Neural progenitor cell (in vitro differentiated cells): ENCODE results near the gene CKAP4. TPM values are rescaled to one million over a fixed set of nuclear protein-coding genes. Genes with fewer than 3 reads are reported as not detected.

Source experiments
- DNase-seq: peaks from one replicate; pipeline ENCODE4 v3.0.0-alpha.2; 2016; ENCODE audit warnings: low spot score
- H2AFZ ChIP-seq: fragments of 200-600 bp; sonication (generic); replicated peaks from 2 replicates; pipeline ENCODE4 v1.6.1; 2016; ENCODE audit warnings: antibody characterized with exemption
- H3F3A ChIP-seq: fragments of 200-600 bp; sonication (generic); 2 replicates; pipeline ENCODE4 v1.6.1; 2016; ENCODE audit warnings: antibody characterized with exemption, low read depth
- H3K27ac ChIP-seq: fragments of 200-600 bp; sonication (generic); 2 replicates; pipeline ENCODE4 v1.5.1; 2016; ENCODE audit warnings: mild to moderate bottlenecking
- H3K27me3 ChIP-seq: fragments of 200-600 bp; sonication (generic); 2 replicates; pipeline ENCODE4 v1.6.1; 2016; ENCODE audit warnings: mild to moderate bottlenecking, moderate library complexity
- H3K36me3 ChIP-seq: fragments of 200-600 bp; sonication (generic); 2 replicates; pipeline ENCODE4 v1.5.1; 2016
- H3K4me1 ChIP-seq: fragments of 200-600 bp; sonication (generic); 2 replicates; pipeline ENCODE4 v1.6.1; 2016; ENCODE audit warnings: mixed run types
- H3K4me2 ChIP-seq: fragments of 200-600 bp; sonication (generic); 2 replicates; pipeline ENCODE4 v1.6.1; 2016
- H3K4me3 ChIP-seq: fragments of 200-600 bp; sonication (generic); 2 replicates; pipeline ENCODE4 v1.5.1; 2016
- H3K79me2 ChIP-seq: fragments of 200-600 bp; sonication (generic); 2 replicates; pipeline ENCODE4 v1.6.1; 2016; ENCODE audit warnings: low read depth
- H3K9ac ChIP-seq: fragments of 200-600 bp; sonication (generic); 2 replicates; pipeline ENCODE4 v1.6.1; 2016
- H3K9me3 ChIP-seq: fragments of 200-600 bp; sonication (generic); 2 replicates; pipeline ENCODE4 v1.5.1; 2016; ENCODE audit warnings: low read depth
- H4K20me1 ChIP-seq: fragments of 200-600 bp; sonication (generic); 2 replicates; pipeline ENCODE4 v1.6.1; 2016; ENCODE audit warnings: low read depth
- H3K27ac Mint-ChIP-seq: 3 replicates; pipeline ENCODE4 v1.8.0; 2021; ENCODE audit warnings: mixed read lengths
- H3K27me3 Mint-ChIP-seq: 2 replicates; pipeline ENCODE4 v1.8.0; 2022; ENCODE audit warnings: low read depth, mild to moderate bottlenecking, inconsistent platforms, moderate library complexity, mixed read lengths; ENCODE audit not compliant: insufficient read depth
- H3K36me3 Mint-ChIP-seq: 3 replicates; pipeline ENCODE4 v1.8.0; 2021; ENCODE audit warnings: mixed read lengths
- H3K4me1 Mint-ChIP-seq: 3 replicates; pipeline ENCODE4 v1.8.0; 2021; ENCODE audit warnings: mixed read lengths
- H3K4me3 Mint-ChIP-seq: 3 replicates; pipeline ENCODE4 v1.8.0; 2021; ENCODE audit warnings: mild to moderate bottlenecking, moderate library complexity, mixed read lengths
- H3K9me3 Mint-ChIP-seq: 3 replicates; pipeline ENCODE4 v1.8.0; 2020; ENCODE audit warnings: mixed read lengths
- CTCF ChIP-seq: fragments of 200-600 bp; sonication (generic); IDR thresholded peaks from 2 replicates; pipeline ENCODE4 v1.5.1; 2017; ENCODE audit warnings: antibody characterized with exemption, mild to moderate bottlenecking
- EZH2 ChIP-seq: fragments of 200-600 bp; sonication (generic); IDR thresholded peaks from 2 replicates; pipeline ENCODE4 v1.6.1; 2017; ENCODE audit warnings: antibody characterized with exemption, mild to moderate bottlenecking, moderate library complexity
- EZH2phosphoT487 ChIP-seq: fragments of 200-600 bp; sonication (generic); IDR thresholded peaks from 2 replicates; pipeline ENCODE4 v1.6.1; 2017; ENCODE audit warnings: antibody characterized with exemption
- total RNA-seq: library from RNA; depleted of rRNA; stranded (reverse); fragments of >200 nt; gene quantifications from 2 replicates; pipeline ENCODE4 v1.2.3, GENCODE V29; 2015; ENCODE audit warnings: low replicate concordance

The CKAP4 gene
- total RNA-seq, 1 donor from 2014 or later, result 58.7 TPM

- H3K4me3 Mint-ChIP-seq, result no peak overlapping the region
- no peak for TF ChIP-seq EZH2phosphoT487
- TF ChIP-seq EZH2, result no peak
- TF ChIP-seq CTCF, result no peak
- H3K36me3 ChIP-seq, result no peaks in the 10 kb centered on the region
Measured at GRCh38 chr12:106271575-106272505, 24.0 kb upstream of the CKAP4 start.

GRCh38 chr12:106269150-106269771, 21.4 kb upstream of the CKAP4 start:
- H3F3A ChIP-seq, result no peaks in the 10 kb centered on the region
- H3K36me3 ChIP-seq, result no peaks in the 10 kb centered on the region
- no peaks in the 10 kb centered on the region for H3K27me3 ChIP-seq
- H3K27ac ChIP-seq, result no peak overlapping the region
- DNase-seq, result no peak
- H3K9ac ChIP-seq, result no peak overlapping the region
- TF ChIP-seq CTCF (no peak), EZH2phosphoT487 (no peak), EZH2 (no peak)
- Mint-ChIP-seq H3K27me3 (peaks cover 12% of the 10 kb centered on the region), H3K27ac (no peak overlapping the region), H3K4me1 (no peaks in the 10 kb centered on the region), H3K36me3 (no peaks in the 10 kb centered on the region), H3K4me3 (no peak overlapping the region), H3K9me3 (peaks cover 2% of the 10 kb centered on the region)
- no peaks in the 10 kb centered on the region for H3K79me2 ChIP-seq
- H3K4me3 ChIP-seq, result no peak overlapping the region
- H3K4me2 ChIP-seq, result no peak overlapping the region
- no peaks in the 10 kb centered on the region for H4K20me1 ChIP-seq
- H3K4me1 ChIP-seq, result no peaks in the 10 kb centered on the region
- no peaks in the 10 kb centered on the region for H3K9me3 ChIP-seq
- H2AFZ ChIP-seq, result no peak overlapping the region

More at GRCh38 chr12:106271575-106272505, 24.0 kb upstream of the CKAP4 start:
- no peaks in the 10 kb centered on the region for H3K27me3 ChIP-seq
- H2AFZ ChIP-seq, result no peak overlapping the region
- Mint-ChIP-seq H3K36me3 (no peaks in the 10 kb centered on the region), H3K27ac (no peak overlapping the region), H3K4me1 (peaks cover 4% of the 10 kb centered on the region), H3K9me3 (peaks cover 2% of the 10 kb centered on the region), H3K27me3 (peaks cover 12% of the 10 kb centered on the region)
- H3K27ac ChIP-seq, result no peak overlapping the region
- H3K9me3 ChIP-seq, result no peaks in the 10 kb centered on the region
- H3K4me1 ChIP-seq, result peaks cover 6% of the 10 kb centered on the region
- DNase-seq, result no peak
- H3K9ac ChIP-seq, result no peak overlapping the region
- no peaks in the 10 kb centered on the region for H4K20me1 ChIP-seq
- no peak overlapping the region for H3K4me2 ChIP-seq
- no peak overlapping the region for H3K4me3 ChIP-seq
- H3F3A ChIP-seq, result no peaks in the 10 kb centered on the region
- no peaks in the 10 kb centered on the region for H3K79me2 ChIP-seq

GRCh38 chr12:106267535-106267934, 19.7 kb upstream of the CKAP4 start:
- Mint-ChIP-seq H3K4me1 (no peaks in the 10 kb centered on the region), H3K9me3 (peaks cover 4% of the 10 kb centered on the region), H3K27ac (no peak overlapping the region)

More at GRCh38 chr12:106267535-106267934, 19.7 kb upstream of the CKAP4 start:
- Histone ChIP-seq H3K36me3 (no peaks in the 10 kb centered on the region), H3K4me2 (no peak overlapping the region), H4K20me1 (no peaks in the 10 kb centered on the region), H3F3A (no peaks in the 10 kb centered on the region), H3K9me3 (no peaks in the 10 kb centered on the region), H3K79me2 (no peaks in the 10 kb centered on the region), H3K9ac (no peak overlapping the region), H3K4me3 (no peak overlapping the region), H2AFZ (no peak overlapping the region), H3K27ac (no peak overlapping the region), H3K4me1 (no peaks in the 10 kb centered on the region), H3K27me3 (no peaks in the 10 kb centered on the region)
- Mint-ChIP-seq H3K36me3 (no peaks in the 10 kb centered on the region), H3K4me3 (no peak overlapping the region), H3K27me3 (peaks cover 12% of the 10 kb centered on the region)
- DNase-seq, result no peak
- TF ChIP-seq CTCF (no peak), EZH2 (no peak), EZH2phosphoT487 (no peak)
